NT2/D1 (cell line): ENCODE data around the gene CYTH3.

Experiments used
- SUZ12 ChIP-seq: IDR thresholded peaks from 2 replicates; pipeline ENCODE4 v1.6.1; 2011; ENCODE audit not compliant: insufficient read length, insufficient read depth; ENCODE audit errors: extremely low read depth
- YY1 ChIP-seq: IDR thresholded peaks from 2 replicates; pipeline ENCODE4 v1.6.1; 2011; ENCODE audit not compliant: insufficient read length, insufficient read depth
- ZNF274 ChIP-seq: IDR thresholded peaks from 2 replicates; pipeline ENCODE4 v1.6.1; 2011; ENCODE audit warnings: mild to moderate bottlenecking, low read depth, low read length

- TF ChIP-seq ZNF274 (no peak), SUZ12 (no peak), YY1 (no peak)
Observed at GRCh38 chr7:6160191-6160623, 112.2 kb downstream of the CYTH3 start.
